Activated T-helper 17 cell treated with anti-CD3 and anti-CD28 coated beads, Interleukin-2, amount 50 U/mL, for 72 hours (primary cell): Measurements from ENCODE around the gene DNAJC5G. TPM values are rescaled to one million over a fixed set of nuclear protein-coding genes. Genes with fewer than 3 reads are reported as not detected.
"Not testable (repeated sequence)": the region's sequence is repeated elsewhere in the genome, so short reads cannot be mapped to it uniquely, and the experiment has no call there.

Experiments used
- ATAC-seq: fragments of 150-1000 bp; cut with Tn5 transposase; replicated peaks from 2 replicates; pipeline ENCODE4 v1.10.0; 2021; ENCODE audit warnings: mild to moderate bottlenecking, moderate library complexity
- H3K27ac Mint-ChIP-seq: one replicate; pipeline ENCODE4 v1.8.0; 2022; ENCODE audit warnings: mixed read lengths
- H3K27me3 Mint-ChIP-seq: one replicate; pipeline ENCODE4 v1.8.0; 2022; ENCODE audit warnings: mixed read lengths
- H3K36me3 Mint-ChIP-seq: one replicate; pipeline ENCODE4 v1.8.0; 2022; ENCODE audit warnings: low read depth, mild to moderate bottlenecking, mixed read lengths
- H3K4me1 Mint-ChIP-seq: one replicate; pipeline ENCODE4 v1.8.0; 2022; ENCODE audit warnings: mixed read lengths
- H3K4me3 Mint-ChIP-seq: one replicate; pipeline ENCODE4 v1.8.0; 2022; ENCODE audit warnings: mild to moderate bottlenecking, mixed read lengths
- H3K9me3 Mint-ChIP-seq: one replicate; pipeline ENCODE4 v1.8.0; 2022; ENCODE audit warnings: mixed read lengths
- total RNA-seq, 2 donors: library from RNA; stranded (reverse); gene quantifications; one replicate each; pipeline ENCODE4 v1.2.3, GENCODE V29; 2022

The DNAJC5G gene
- total RNA-seq, 2 donors from 2014 or later: not detected

- Mint-ChIP-seq H3K4me1 (no peaks in the 10 kb centered on the region), H3K4me3 (peak overlapping the region; percentile 48), H3K27ac (no peak overlapping the region), H3K9me3 (no peaks in the 10 kb centered on the region), H3K36me3 (peaks cover 30% of the 10 kb centered on the region), H3K27me3 (peaks cover 12% of the 10 kb centered on the region)
- peak; percentile 15 for ATAC-seq
Measured at GRCh38 chr2:27306136-27306535, 30.9 kb downstream of the DNAJC5G start.

- ATAC-seq: peak; percentile 34
- H3K27ac Mint-ChIP-seq: no peak overlapping the region
- H3K4me1 Mint-ChIP-seq: no peaks in the 10 kb centered on the region
- H3K4me3 Mint-ChIP-seq: peak overlapping the region; percentile 48
- H3K36me3 Mint-ChIP-seq: peaks cover 36% of the 10 kb centered on the region
- H3K27me3 Mint-ChIP-seq: peaks cover 12% of the 10 kb centered on the region
- no peaks in the 10 kb centered on the region for H3K9me3 Mint-ChIP-seq
Measured at GRCh38 chr2:27306573-27307286, 31.5 kb downstream of the DNAJC5G start.

GRCh38 chr2:27307287-27307544, 32.0 kb downstream of the DNAJC5G start:
- Mint-ChIP-seq H3K9me3 (no peaks in the 10 kb centered on the region), H3K27me3 (peaks cover 12% of the 10 kb centered on the region), H3K36me3 (peaks cover 39% of the 10 kb centered on the region), H3K4me3 (peak overlapping the region; percentile 48), H3K27ac (no peak overlapping the region), H3K4me1 (no peaks in the 10 kb centered on the region)
- no peak for ATAC-seq

- no peak for ATAC-seq
- no peaks in the 10 kb centered on the region for H3K4me1 Mint-ChIP-seq
- H3K4me3 Mint-ChIP-seq: peak overlapping the region; percentile 48
- H3K9me3 Mint-ChIP-seq: no peaks in the 10 kb centered on the region
- no peak overlapping the region for H3K27ac Mint-ChIP-seq
- peaks cover 12% of the 10 kb centered on the region for H3K27me3 Mint-ChIP-seq
- peaks cover 45% of the 10 kb centered on the region for H3K36me3 Mint-ChIP-seq
Measured at GRCh38 chr2:27307545-27308358, 32.5 kb downstream of the DNAJC5G start.

- peak within 1 kb of the TSS; percentile 48 for H3K4me3 Mint-ChIP-seq
- no peak for ATAC-seq
- no peaks in the 10 kb centered on the region for H3K9me3 Mint-ChIP-seq
- H3K27ac Mint-ChIP-seq: no peak within 1 kb of the TSS
- no peaks in the 10 kb centered on the region for H3K4me1 Mint-ChIP-seq
- H3K36me3 Mint-ChIP-seq: peaks cover 46% of the 10 kb centered on the region
- H3K27me3 Mint-ChIP-seq: peaks cover 12% of the 10 kb centered on the region
Measured at GRCh38 chr2:27308359-27308881, 33.2 kb downstream of the DNAJC5G start, which contains the start of gene UCN. UCN (minus strand) TSS chr2:27308445; CDS start chr2:27307895, 550 bp downstream.

GRCh38 chr2:27309651-27310050, 34.4 kb downstream of the DNAJC5G start:
- no peaks in the 10 kb centered on the region for H3K4me1 Mint-ChIP-seq
- H3K36me3 Mint-ChIP-seq: peaks cover 46% of the 10 kb centered on the region
- peaks cover 7% of the 10 kb centered on the region for H3K27me3 Mint-ChIP-seq
- no peak overlapping the region for H3K27ac Mint-ChIP-seq
- H3K4me3 Mint-ChIP-seq: no peak overlapping the region
- no peaks in the 10 kb centered on the region for H3K9me3 Mint-ChIP-seq
- no peak for ATAC-seq

GRCh38 chr2:27312152-27312551, 36.9 kb downstream of the DNAJC5G start:
- no peak overlapping the region for H3K4me3 Mint-ChIP-seq

GRCh38 chr2:27313882-27314645, 38.8 kb downstream of the DNAJC5G start:
- H3K4me1 Mint-ChIP-seq: no peaks in the 10 kb centered on the region

More at GRCh38 chr2:27312152-27312551, 36.9 kb downstream of the DNAJC5G start:
- Mint-ChIP-seq H3K36me3 (peaks cover 46% of the 10 kb centered on the region), H3K4me1 (no peaks in the 10 kb centered on the region), H3K27me3 (no peaks in the 10 kb centered on the region), H3K9me3 (no peaks in the 10 kb centered on the region), H3K27ac (no peak overlapping the region)
- ATAC-seq: no peak

GRCh38 chr2:27314709-27315108, 39.5 kb downstream of the DNAJC5G start:
- no peak for ATAC-seq
- no peaks in the 10 kb centered on the region for H3K9me3 Mint-ChIP-seq
- H3K36me3 Mint-ChIP-seq: peaks cover 41% of the 10 kb centered on the region
- no peaks in the 10 kb centered on the region for H3K4me1 Mint-ChIP-seq
- H3K4me3 Mint-ChIP-seq: no peak overlapping the region
- no peaks in the 10 kb centered on the region for H3K27me3 Mint-ChIP-seq
- H3K27ac Mint-ChIP-seq: no peak overlapping the region

More at GRCh38 chr2:27313882-27314645, 38.8 kb downstream of the DNAJC5G start:
- peaks cover 46% of the 10 kb centered on the region for H3K36me3 Mint-ChIP-seq
- H3K4me3 Mint-ChIP-seq: no peak overlapping the region
- ATAC-seq: no peak
- H3K27ac Mint-ChIP-seq: no peak overlapping the region
- H3K27me3 Mint-ChIP-seq: no peaks in the 10 kb centered on the region
- H3K9me3 Mint-ChIP-seq: no peaks in the 10 kb centered on the region

- H3K36me3 Mint-ChIP-seq: peaks cover 37% of the 10 kb centered on the region
- no peak for ATAC-seq
- H3K4me1 Mint-ChIP-seq: no peaks in the 10 kb centered on the region
- no peak overlapping the region for H3K4me3 Mint-ChIP-seq
- no peaks in the 10 kb centered on the region for H3K27me3 Mint-ChIP-seq
- H3K27ac Mint-ChIP-seq: no peak overlapping the region
- no peaks in the 10 kb centered on the region for H3K9me3 Mint-ChIP-seq
Measured at GRCh38 chr2:27315122-27315521, 39.9 kb downstream of the DNAJC5G start.

GRCh38 chr2:27316655-27317412, 41.6 kb downstream of the DNAJC5G start:
- no peak overlapping the region for H3K4me3 Mint-ChIP-seq
- ATAC-seq: no peak
- H3K36me3 Mint-ChIP-seq: peaks cover 22% of the 10 kb centered on the region
- H3K4me1 Mint-ChIP-seq: peaks cover 6% of the 10 kb centered on the region
- no peaks in the 10 kb centered on the region for H3K27me3 Mint-ChIP-seq
- no peaks in the 10 kb centered on the region for H3K9me3 Mint-ChIP-seq
- H3K27ac Mint-ChIP-seq: no peak overlapping the region

GRCh38 chr2:27319839-27320238, 44.6 kb downstream of the DNAJC5G start:
- Mint-ChIP-seq H3K4me1 (peaks cover 15% of the 10 kb centered on the region), H3K36me3 (peaks cover 19% of the 10 kb centered on the region)
- not testable (repeated sequence) for ATAC-seq, H3K27me3 Mint-ChIP-seq, H3K4me3 Mint-ChIP-seq, H3K27ac Mint-ChIP-seq, H3K9me3 Mint-ChIP-seq

GRCh38 chr2:27320958-27321543, 45.8 kb downstream of the DNAJC5G start:
- H3K9me3 Mint-ChIP-seq: no peaks in the 10 kb centered on the region
- peaks cover 15% of the 10 kb centered on the region for H3K4me1 Mint-ChIP-seq
- no peaks in the 10 kb centered on the region for H3K27me3 Mint-ChIP-seq
- H3K4me3 Mint-ChIP-seq: peak overlapping the region; percentile 97
- H3K36me3 Mint-ChIP-seq: peaks cover 24% of the 10 kb centered on the region
- H3K27ac Mint-ChIP-seq: peak overlapping the region; percentile 32
- no peak for ATAC-seq
